Neural crest cell (in vitro differentiated cells): ENCODE measurements around the gene MYH6. TPM values are rescaled to one million over a fixed set of nuclear protein-coding genes. Genes with fewer than 3 reads are reported as not detected.

Source experiments
- DNase-seq: peaks from one replicate; pipeline ENCODE4 v3.0.0; 2021; ENCODE audit warnings: low read depth, mixed read lengths, low spot score
- H3K27ac Mint-ChIP-seq: one replicate; pipeline ENCODE4 v1.8.0; 2021; ENCODE audit warnings: mild to moderate bottlenecking, mixed read lengths; ENCODE audit not compliant: unreplicated experiment
- H3K27me3 Mint-ChIP-seq: 2 replicates; pipeline ENCODE4 v1.8.0; 2021; ENCODE audit warnings: low read depth, mild to moderate bottlenecking, mixed read lengths
- H3K36me3 Mint-ChIP-seq: 2 replicates; pipeline ENCODE4 v1.8.0; 2021; ENCODE audit warnings: low read depth, mild to moderate bottlenecking, mixed read lengths
- H3K4me1 Mint-ChIP-seq: 2 replicates; pipeline ENCODE4 v1.8.0; 2021; ENCODE audit warnings: mixed read lengths
- H3K4me3 Mint-ChIP-seq: one replicate; pipeline ENCODE4 v1.8.0; 2021; ENCODE audit warnings: mild to moderate bottlenecking, mixed read lengths
- H3K9me3 Mint-ChIP-seq: 2 replicates; pipeline ENCODE4 v1.8.0; 2021; ENCODE audit warnings: mixed read lengths
- CTCF ChIP-seq: fragments of 200-600 bp; sonication (generic); conservative IDR thresholded peaks from 2 replicates; pipeline ENCODE4 v1.5.0; 2021; ENCODE audit warnings: antibody characterized with exemption, mild to moderate bottlenecking
- microRNA-seq: library from miRNA; unstranded; fragments of <30 nt; microRNA quantifications from one replicate; pipeline ENCODE4, GENCODE V29; 2020
- total RNA-seq: library from RNA; stranded (reverse); gene quantifications from 2 replicates; pipeline ENCODE4 v1.2.1, GENCODE V29; 2021

Gene MYH6
- total RNA-seq, 1 donor from 2014 or later: not detected

GRCh38 chr14:23335623-23336022 is 72.5 kb downstream of the MYH6 start:
- Mint-ChIP-seq H3K27ac (no peak overlapping the region), H3K9me3 (peaks cover 9% of the 10 kb centered on the region), H3K4me3 (no peak overlapping the region), H3K27me3 (peaks cover 7% of the 10 kb centered on the region), H3K36me3 (peaks cover 3% of the 10 kb centered on the region), H3K4me1 (no peaks in the 10 kb centered on the region)
- DNase-seq: no peak
- no peak for TF ChIP-seq CTCF

Small RNA genes lying within 50 kb of the gene (microRNA-seq; reads per million reads assigned to microRNA genes)
- gene MIR208A: not detected
- 1.8 reads per million for gene MIR208B

Other genes with a start within 250 kb of the MYH6 start
- gene SLC7A8, start 224.6 kb downstream of the MYH6 start, total RNA-seq: 6.6 and 9.4 TPM in 2 replicates
- gene RNF212B, start 170.3 kb downstream of the MYH6 start, total RNA-seq: not detected in 2 replicates
- gene HOMEZ, start 122.1 kb downstream of the MYH6 start, total RNA-seq: 14.8 and 17.2 TPM in 2 replicates
- 13.6 and 15.0 TPM in 2 replicates for gene PPP1R3E, start 105.4 kb downstream of the MYH6 start, total RNA-seq
- 21.9 and 24.8 TPM in 2 replicates for gene BCL2L2, start 101.4 kb downstream of the MYH6 start, total RNA-seq
- gene PABPN1, start 86.8 kb downstream of the MYH6 start, total RNA-seq: 375 and 379 TPM in 2 replicates
- 39.4 and 42.4 TPM in 2 replicates for gene SLC22A17, start 55.4 kb downstream of the MYH6 start, total RNA-seq
- gene EFS, start 43.1 kb downstream of the MYH6 start, total RNA-seq: 100 and 104 TPM in 2 replicates
- gene IL25, start 35.5 kb downstream of the MYH6 start, total RNA-seq: not detected in 2 replicates
- gene CMTM5, start 31.2 kb downstream of the MYH6 start, total RNA-seq: 2.0 and 3.1 TPM in 2 replicates
- 0.05 TPM in 1 of 2 replicates, not detected in the other for gene MYH7, start 27.4 kb upstream of the MYH6 start, total RNA-seq
- gene NGDN, start 61.4 kb upstream of the MYH6 start, total RNA-seq: 53.3 and 54.7 TPM in 2 replicates
- gene ZFHX2, start 143.5 kb upstream of the MYH6 start, total RNA-seq: 9.9 and 11.0 TPM in 2 replicates
- 19.4 and 19.6 TPM in 2 replicates for gene THTPA, start 148.0 kb upstream of the MYH6 start, total RNA-seq
- gene AP1G2, start 159.5 kb upstream of the MYH6 start, total RNA-seq: 42.3 and 53.2 TPM in 2 replicates
- 1.3 and 1.4 TPM in 2 replicates for gene JPH4, start 170.5 kb upstream of the MYH6 start, total RNA-seq
- gene DHRS2, start 228.1 kb upstream of the MYH6 start, total RNA-seq: not detected in 2 replicates